Ectodermal cell (in vitro differentiated cells): Measurements from ENCODE around the gene PTPRB.

Source experiments
- H3K27ac ChIP-seq: 2 replicates; pipeline ENCODE4 v1.7.0; 2013; ENCODE audit warnings: mild to moderate bottlenecking, low read depth, low read length; ENCODE audit not compliant: insufficient read depth, poor library complexity, severe bottlenecking
- H3K27me3 ChIP-seq: 2 replicates; pipeline ENCODE4 v1.7.0; 2013; ENCODE audit warnings: mild to moderate bottlenecking, low read length; ENCODE audit not compliant: insufficient read depth, control insufficient read depth, poor library complexity, severe bottlenecking
- H3K36me3 ChIP-seq: one replicate; pipeline ENCODE4 v1.7.0; 2013; ENCODE audit warnings: low read length; ENCODE audit not compliant: control insufficient read depth, insufficient read depth
- H3K4me1 ChIP-seq: one replicate; pipeline ENCODE4 v1.7.0; 2013; ENCODE audit warnings: low read length; ENCODE audit not compliant: control insufficient read depth, insufficient read depth
- H3K4me3 ChIP-seq: 2 replicates; pipeline ENCODE4 v1.7.0; 2013; ENCODE audit warnings: low read depth, low read length, control low read depth; ENCODE audit not compliant: insufficient read depth
- H3K9me3 ChIP-seq: 2 replicates; pipeline ENCODE4 v1.7.0; 2013; ENCODE audit warnings: mild to moderate bottlenecking, low read length, moderate library complexity; ENCODE audit not compliant: control insufficient read depth
- WGBS, 2 experiments: methylation state at CpG; one replicate each; pipeline ENCODE4 v1.1.7; 2013; ENCODE audit warnings: missing lambda C conversion rate in 2 of 2; 5-methylcytosine and 5-hydroxymethylcytosine counted together

PTPRB gene

DNA sequence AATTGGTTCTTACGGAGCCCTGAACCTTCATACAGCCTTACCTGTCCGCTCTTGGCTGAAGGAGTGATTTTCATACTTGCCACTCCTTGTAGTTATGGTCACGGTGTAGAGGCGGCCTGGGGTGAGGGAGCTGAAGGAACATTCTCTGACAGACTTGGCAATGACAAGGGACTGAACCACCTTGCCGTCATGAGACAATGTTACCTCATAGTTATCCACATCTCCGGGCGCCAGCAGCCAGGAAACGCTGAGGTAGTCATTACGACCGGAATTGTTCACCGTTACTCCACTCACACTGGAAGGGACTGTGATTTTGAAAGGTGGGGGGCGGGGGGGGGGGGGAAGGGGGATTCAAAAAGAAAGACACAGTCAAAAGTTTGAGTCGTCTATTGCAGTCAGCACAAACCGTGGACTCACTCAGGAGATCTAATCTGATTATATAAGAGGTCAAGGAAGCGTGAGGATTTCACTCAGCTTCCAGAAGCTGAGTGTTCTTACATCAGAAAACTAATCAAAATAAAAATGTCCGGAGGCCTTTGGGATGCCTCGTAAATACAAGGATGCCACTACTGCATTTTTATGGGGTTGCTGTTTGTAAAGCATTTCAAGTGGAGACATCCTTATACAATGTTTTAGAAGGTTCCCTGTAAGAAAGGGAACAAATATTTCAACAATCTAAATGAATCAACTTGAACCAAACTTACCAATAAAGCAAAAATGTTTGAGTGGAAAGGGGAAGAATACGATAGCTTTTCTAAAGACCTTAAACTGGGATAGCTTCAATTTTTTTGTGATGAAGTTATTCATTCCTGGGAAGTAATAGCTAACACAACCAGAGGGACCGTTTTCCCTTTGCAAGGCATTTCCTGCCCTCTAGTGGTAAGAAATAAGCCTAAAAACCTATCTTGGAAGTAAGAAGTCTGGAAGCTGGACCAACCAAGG lies 60.6 kb downstream of the PTPRB start:
- no peaks in the 10 kb centered on the region for H3K4me1 ChIP-seq
- H3K27me3 ChIP-seq, result no peaks in the 10 kb centered on the region
- no peaks in the 10 kb centered on the region for H3K9me3 ChIP-seq
- H3K36me3 ChIP-seq, result no peaks in the 10 kb centered on the region
- 70 to 76% methylated on average over 14 to 15 of the region's 19 CpGs for WGBS, 2 experiments
- no peak overlapping the region for H3K27ac ChIP-seq
- H3K4me3 ChIP-seq, result no peak overlapping the region

DNA sequence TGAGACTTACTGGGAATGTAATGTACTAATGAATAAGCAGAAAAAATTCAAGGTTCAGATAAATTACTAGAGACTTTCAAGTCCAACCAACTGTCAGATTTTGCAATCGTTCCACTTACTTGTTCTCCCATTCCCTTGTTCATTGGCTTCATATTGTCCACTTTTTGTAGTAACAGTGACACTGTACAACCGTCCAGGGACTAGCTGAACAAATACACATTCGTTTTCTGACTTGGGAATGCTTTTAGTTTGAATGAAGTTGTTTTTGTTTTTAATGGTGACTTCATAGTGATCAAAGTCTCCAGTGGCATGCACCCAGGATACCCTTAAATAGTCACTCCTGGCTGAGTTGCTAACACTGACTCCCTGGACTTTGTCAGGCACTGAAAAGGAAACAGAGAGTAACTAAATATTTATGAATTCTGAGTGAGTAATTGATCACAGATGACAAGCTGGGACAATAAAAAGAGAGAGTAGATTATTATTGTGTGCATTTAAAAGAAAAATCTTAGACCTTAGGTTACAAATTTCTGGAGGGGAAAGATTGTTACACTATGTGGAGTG lies 65.4 kb downstream of the PTPRB start:
- WGBS, 2 experiments, result 87 to 92% methylated on average over 3 of the region's 3 CpGs
- H3K9me3 ChIP-seq, result no peaks in the 10 kb centered on the region
- H3K4me1 ChIP-seq, result no peaks in the 10 kb centered on the region
- no peak overlapping the region for H3K4me3 ChIP-seq
- no peaks in the 10 kb centered on the region for H3K36me3 ChIP-seq
- no peak overlapping the region for H3K27ac ChIP-seq
- no peaks in the 10 kb centered on the region for H3K27me3 ChIP-seq

DNA sequence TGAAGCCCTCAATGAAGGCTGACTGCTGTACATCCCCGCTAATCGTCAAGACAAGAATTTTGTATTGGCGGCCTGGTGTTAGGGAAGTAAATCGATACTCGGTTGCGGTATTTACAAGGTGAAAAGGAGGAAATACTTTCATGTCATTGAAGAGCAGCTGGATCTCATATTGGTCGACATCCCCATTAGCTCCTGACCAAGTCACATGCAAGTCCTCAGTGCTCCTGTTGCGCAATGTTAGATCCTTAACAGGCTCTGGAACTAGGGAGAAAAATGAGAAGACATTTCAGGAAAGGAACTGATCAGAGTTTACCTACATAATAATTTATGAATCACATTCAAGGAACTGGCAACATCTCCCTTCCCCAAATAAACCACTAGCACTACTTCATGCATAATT lies 66.2 kb downstream of the PTPRB start:
- no peaks in the 10 kb centered on the region for H3K4me1 ChIP-seq
- no peaks in the 10 kb centered on the region for H3K9me3 ChIP-seq
- no peak overlapping the region for H3K4me3 ChIP-seq
- 96 to 98% methylated on average over 8 of the region's 8 CpGs for WGBS, 2 experiments
- no peaks in the 10 kb centered on the region for H3K27me3 ChIP-seq
- H3K27ac ChIP-seq, result no peak overlapping the region
- H3K36me3 ChIP-seq, result no peaks in the 10 kb centered on the region

DNA sequence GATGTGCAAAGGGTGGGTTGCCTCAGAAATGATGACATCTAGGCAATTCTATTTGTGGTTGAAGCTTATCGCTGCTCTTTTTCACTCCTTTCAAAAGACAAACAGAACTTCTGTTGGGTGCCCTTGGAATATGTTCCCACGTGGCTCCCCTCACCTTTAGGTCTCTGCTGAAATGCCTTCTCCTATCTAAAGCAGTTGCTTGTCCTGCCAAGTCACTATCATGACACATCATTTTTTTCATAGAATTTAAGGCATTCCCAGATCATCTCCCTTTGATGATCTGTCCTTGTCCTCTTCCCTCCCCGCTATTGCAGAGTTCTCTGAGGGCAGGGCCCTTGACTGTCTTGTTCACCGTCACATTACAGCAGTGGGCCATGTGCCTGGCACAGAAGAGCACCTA lies 75.7 kb downstream of the PTPRB start:
- Histone ChIP-seq H3K4me3 (no peak overlapping the region), H3K4me1 (no peaks in the 10 kb centered on the region), H3K27me3 (no peaks in the 10 kb centered on the region), H3K27ac (no peak overlapping the region), H3K36me3 (no peaks in the 10 kb centered on the region), H3K9me3 (no peaks in the 10 kb centered on the region)
- 90 to 93% methylated on average over 4 of the region's 4 CpGs for WGBS, 2 experiments

DNA sequence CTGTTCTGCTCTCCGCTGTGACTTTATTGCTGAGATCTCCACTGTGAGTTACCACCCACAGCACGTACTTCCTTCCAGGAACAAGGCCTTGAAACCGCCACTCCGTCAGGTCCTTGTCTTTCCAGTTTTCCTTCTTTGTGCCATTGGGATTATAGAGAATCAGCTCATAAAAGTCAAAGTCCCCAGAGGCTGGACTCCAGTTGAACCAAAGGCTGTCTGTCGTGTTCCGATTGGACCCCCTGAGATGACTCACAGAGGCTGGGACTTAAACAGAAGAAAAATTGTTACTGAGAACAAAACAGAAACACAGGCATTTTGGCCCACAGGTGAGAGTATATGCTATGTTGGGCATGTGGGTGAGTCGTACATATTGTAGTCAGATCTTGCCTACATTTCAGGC lies 76.6 kb downstream of the PTPRB start:
- Histone ChIP-seq H3K27me3 (no peaks in the 10 kb centered on the region), H3K36me3 (no peaks in the 10 kb centered on the region), H3K4me3 (no peak overlapping the region), H3K4me1 (no peaks in the 10 kb centered on the region), H3K9me3 (no peaks in the 10 kb centered on the region), H3K27ac (no peak overlapping the region)
- WGBS, 2 experiments, result 94 to 97% methylated on average over 7 of the region's 7 CpGs

DNA sequence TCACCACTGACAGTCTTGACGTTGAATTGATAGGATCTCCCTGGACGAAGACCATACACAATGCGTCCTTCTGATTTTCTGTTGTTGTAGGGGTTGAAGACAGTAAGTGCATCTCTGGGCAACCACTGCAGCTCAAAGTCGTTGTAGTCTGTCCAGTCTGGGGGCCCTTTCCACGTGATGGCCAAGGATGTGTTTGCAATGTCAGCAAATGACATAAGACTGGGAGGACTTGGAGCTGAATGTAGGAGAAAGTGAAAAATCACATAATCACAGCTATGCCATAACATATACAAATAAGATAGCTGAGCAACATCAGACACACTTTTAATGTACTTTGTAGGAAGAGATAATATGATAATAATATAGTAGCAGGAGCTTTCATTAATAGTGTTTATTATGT lies 77.8 kb downstream of the PTPRB start:
- H3K4me3 ChIP-seq, result no peak overlapping the region
- H3K4me1 ChIP-seq, result peaks cover 6% of the 10 kb centered on the region
- 86 to 90% methylated on average over 5 of the region's 5 CpGs for WGBS, 2 experiments
- H3K27me3 ChIP-seq, result no peaks in the 10 kb centered on the region
- no peaks in the 10 kb centered on the region for H3K9me3 ChIP-seq
- no peak overlapping the region for H3K27ac ChIP-seq
- no peaks in the 10 kb centered on the region for H3K36me3 ChIP-seq

DNA sequence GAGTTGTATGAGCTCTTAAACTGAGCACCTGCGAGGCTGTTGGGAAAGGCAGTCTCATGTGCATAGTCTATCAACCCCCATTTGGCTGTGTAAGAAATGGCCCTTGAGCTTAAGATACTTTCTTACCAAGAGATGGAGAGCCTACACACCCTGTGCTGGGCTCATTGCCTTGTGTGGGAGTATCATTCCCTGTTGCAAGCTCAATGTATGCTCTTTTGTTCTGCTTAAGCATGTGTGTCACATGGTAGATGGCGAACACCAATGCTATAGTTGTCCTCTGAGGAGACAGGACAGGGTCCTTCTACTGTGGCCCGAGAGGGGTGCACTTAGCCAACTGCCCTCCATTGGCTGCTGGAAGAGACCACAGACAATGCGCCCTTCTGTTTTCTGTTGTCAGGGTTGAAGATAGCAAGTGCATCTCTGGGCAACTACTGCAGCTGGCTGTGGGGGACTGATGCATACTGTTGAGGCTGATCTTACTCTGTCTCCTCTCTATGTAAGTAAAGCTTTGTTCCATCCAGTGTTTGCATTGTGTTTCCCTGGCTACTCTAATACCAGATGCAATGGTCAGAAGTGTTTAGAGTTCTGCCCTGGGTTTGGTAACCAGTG lies 79.5 kb downstream of the PTPRB start:
- no peaks in the 10 kb centered on the region for H3K9me3 ChIP-seq
- H3K27me3 ChIP-seq, result no peaks in the 10 kb centered on the region
- H3K4me1 ChIP-seq, result peaks cover 6% of the 10 kb centered on the region
- 91 to 97% methylated on average over 4 of the region's 4 CpGs for WGBS, 2 experiments
- H3K4me3 ChIP-seq, result no peak overlapping the region
- H3K27ac ChIP-seq, result no peak overlapping the region
- H3K36me3 ChIP-seq, result no peaks in the 10 kb centered on the region

DNA sequence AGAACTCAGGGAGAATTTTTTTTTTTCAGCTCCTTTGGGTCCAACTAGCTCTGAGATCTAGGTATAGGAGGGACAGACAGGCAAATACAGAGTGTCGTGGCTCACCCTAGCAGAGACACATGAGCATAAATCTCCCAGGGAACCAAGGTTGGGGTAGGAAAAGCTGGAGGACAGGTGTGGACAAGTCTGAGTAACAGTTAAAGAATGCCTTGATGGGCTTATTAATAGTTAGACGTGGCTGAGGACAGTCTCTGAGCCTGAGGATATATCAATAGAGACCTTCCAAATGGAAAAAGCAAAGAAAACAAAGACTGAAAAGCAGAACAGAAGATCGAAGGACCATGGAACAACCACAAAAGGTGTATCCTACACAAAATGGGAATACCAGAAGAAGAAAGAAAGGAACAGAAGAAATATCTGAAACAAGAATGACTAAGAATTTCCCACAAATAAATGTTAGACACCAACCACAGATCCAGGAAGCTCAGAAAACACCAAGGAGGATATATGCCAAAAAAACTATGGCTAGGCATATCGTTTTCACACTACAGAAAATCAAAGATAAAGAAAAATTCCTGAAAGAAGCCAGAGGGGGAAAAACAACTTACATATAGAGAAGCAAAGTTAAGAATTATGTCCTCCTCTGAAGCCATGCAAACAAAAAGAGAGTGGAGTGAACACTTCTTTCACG lies 80.9 kb downstream of the PTPRB start:
- Histone ChIP-seq H3K9me3 (no peaks in the 10 kb centered on the region), H3K4me3 (no peak overlapping the region), H3K4me1 (peaks cover 6% of the 10 kb centered on the region), H3K27ac (no peak overlapping the region), H3K27me3 (no peaks in the 10 kb centered on the region), H3K36me3 (no peaks in the 10 kb centered on the region)
- 89 to 94% methylated on average over 5 of the region's 5 CpGs for WGBS, 2 experiments

DNA sequence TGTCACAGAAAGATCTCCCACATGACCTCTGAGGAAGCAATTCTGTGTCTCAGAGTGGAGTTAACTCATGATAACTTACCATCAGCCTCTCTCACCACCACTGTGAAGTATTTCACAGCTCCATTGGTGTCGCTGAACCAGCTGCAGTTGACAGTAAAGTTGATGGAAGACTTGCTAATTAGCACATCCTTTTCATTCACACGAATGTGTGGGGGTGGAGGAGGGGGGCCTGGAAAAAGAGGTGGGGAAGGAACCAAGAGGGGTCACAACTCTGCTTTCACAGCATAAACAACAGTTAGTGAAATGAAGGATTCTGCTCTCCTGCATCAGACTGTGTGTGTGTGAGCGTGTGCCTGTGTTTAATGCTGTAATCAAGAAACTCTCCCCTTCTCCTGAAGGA lies 82.1 kb downstream of the PTPRB start:
- Histone ChIP-seq H3K9me3 (no peaks in the 10 kb centered on the region), H3K27me3 (no peaks in the 10 kb centered on the region), H3K4me3 (no peak overlapping the region), H3K27ac (no peak overlapping the region), H3K36me3 (no peaks in the 10 kb centered on the region), H3K4me1 (peaks cover 6% of the 10 kb centered on the region)
- 28 to 53% methylated on average over 3 of the region's 3 CpGs for WGBS, 2 experiments

DNA sequence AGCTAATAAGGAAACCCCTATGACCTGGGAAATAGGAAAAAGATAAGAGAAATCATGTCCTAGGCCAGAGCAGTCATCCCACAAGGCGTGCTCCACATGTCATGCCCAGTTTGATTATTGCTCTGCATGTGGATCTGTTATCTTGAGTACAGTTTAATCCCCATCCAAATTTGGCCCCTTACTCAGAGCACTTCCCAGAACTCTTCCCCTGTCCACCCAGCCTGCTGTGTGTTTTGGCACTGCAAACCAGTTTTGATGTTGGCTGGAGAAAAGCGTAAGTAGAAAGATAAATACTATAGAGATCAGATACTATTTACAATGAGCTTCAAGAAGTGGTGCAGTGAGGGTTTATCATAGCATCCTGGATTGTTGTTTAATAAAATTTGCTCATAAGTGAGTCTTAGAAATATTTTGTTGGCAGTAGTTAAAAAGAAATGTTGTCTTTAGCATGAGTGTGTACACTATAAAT lies 83.8 kb downstream of the PTPRB start:
- Histone ChIP-seq H3K27me3 (no peaks in the 10 kb centered on the region), H3K4me3 (no peak overlapping the region), H3K27ac (no peak overlapping the region), H3K4me1 (peaks cover 6% of the 10 kb centered on the region), H3K9me3 (no peaks in the 10 kb centered on the region), H3K36me3 (no peaks in the 10 kb centered on the region)
- 96 to 100% methylated on average over 2 of the region's 2 CpGs for WGBS, 2 experiments
